ENCODE results near the gene MGRN1.
"Not testable (repeated sequence)": the region's sequence is repeated elsewhere in the genome, so short reads cannot be mapped to it uniquely, and the experiment has no call there.

MGRN1 gene

GRCh38 chr16:4701791-4702465 is 77.3 kb downstream of the MGRN1 start:
- DNase-seq: no peak

- DNase-seq: no peak
Measured at GRCh38 chr16:4702466-4702808, 77.8 kb downstream of the MGRN1 start.

GRCh38 chr16:4703906-4704305 is 79.3 kb downstream of the MGRN1 start:
- DNase-seq: no peak

GRCh38 chr16:4704491-4704890 is 79.9 kb downstream of the MGRN1 start:
- DNase-seq: no peak

- DNase-seq: no peak
Measured at GRCh38 chr16:4704913-4705312, 80.3 kb downstream of the MGRN1 start.

- no peak for DNase-seq
Measured at GRCh38 chr16:4706871-4707270, 82.2 kb downstream of the MGRN1 start.

GRCh38 chr16:4709481-4709880 is 84.9 kb downstream of the MGRN1 start:
- no peak for DNase-seq

GRCh38 chr16:4713663-4714501 is 89.3 kb downstream of the MGRN1 start:
- DNase-seq: no peak

- no peak for DNase-seq
Measured at GRCh38 chr16:4714996-4715395, 90.4 kb downstream of the MGRN1 start.

- DNase-seq: no peak
Measured at GRCh38 chr16:4718466-4718865, 93.8 kb downstream of the MGRN1 start.

GRCh38 chr16:4723071-4723767 is 98.6 kb downstream of the MGRN1 start:
- no peak for DNase-seq

- no peak for DNase-seq
Measured at GRCh38 chr16:4724661-4725270, 100.1 kb downstream of the MGRN1 start.

GRCh38 chr16:4726616-4727015 is 102.0 kb downstream of the MGRN1 start:
- no peak for DNase-seq

GRCh38 chr16:4728676-4729075 is 104.0 kb downstream of the MGRN1 start:
- DNase-seq: no peak

- no peak for DNase-seq
Measured at GRCh38 chr16:4729876-4730275, 105.2 kb downstream of the MGRN1 start.

- DNase-seq: no peak
Measured at GRCh38 chr16:4733211-4733742, 108.7 kb downstream of the MGRN1 start.

- DNase-seq: no peak
Measured at GRCh38 chr16:4733747-4734062, 109.1 kb downstream of the MGRN1 start.

GRCh38 chr16:4734063-4734729 is 109.6 kb downstream of the MGRN1 start, which contains the start of the genes ANKS3 and DNAAF8:
TSS of gene ANKS3 (minus strand) at chr16:4734271. CDS start at chr16:4730149, 4,122 bp downstream.
TSS of gene DNAAF8 (plus strand) at chr16:4734537. CDS start at chr16:4736515, 1,978 bp downstream.
- DNase-seq: peak; percentile 68

GRCh38 chr16:4734730-4735535 is 110.3 kb downstream of the MGRN1 start:
- peak; percentile 13 for DNase-seq

- DNase-seq: no peak
Measured at GRCh38 chr16:4736546-4736945, 111.9 kb downstream of the MGRN1 start.

- DNase-seq: no peak
Measured at GRCh38 chr16:4737545-4737944, 112.9 kb downstream of the MGRN1 start.

- DNase-seq: not testable (repeated sequence)
Measured at GRCh38 chr16:4738370-4738769, 113.7 kb downstream of the MGRN1 start.

Measured in NCI-H748 treated with DMSO at 0.1 percent for 48 hours (cell line).